COLO829 (cell line): ENCODE data around the gene BMP8A.
"Not testable (repeated sequence)": the region's sequence is repeated elsewhere in the genome, so short reads cannot be mapped to it uniquely, and the experiment has no call there.

Source experiments
- DNase-seq: peaks from one replicate; pipeline ENCODE4 v3.0.0; 2012; ENCODE audit warnings: low spot score

BMP8A gene

DNA sequence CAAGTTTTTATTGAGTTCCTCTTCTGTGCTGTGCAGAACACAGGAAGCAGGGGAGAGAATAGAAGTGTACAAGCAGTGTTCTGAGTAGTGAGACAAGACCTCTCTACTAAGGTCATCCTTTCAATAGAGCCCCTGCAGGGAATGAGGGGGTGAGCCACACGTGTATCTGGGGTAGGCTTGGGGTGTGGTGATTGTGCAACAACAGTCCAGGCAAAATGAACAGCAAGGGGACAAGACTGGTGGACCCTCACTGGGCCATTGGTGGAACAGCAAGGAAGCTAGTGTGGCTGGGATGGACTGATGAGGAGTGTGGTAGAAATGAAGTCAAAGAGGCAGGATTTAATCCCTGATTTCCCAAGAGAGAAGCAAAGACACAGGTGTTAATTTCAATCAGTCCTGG is 8.2 kb upstream of the BMP8A start:
- no peak for DNase-seq

DNA sequence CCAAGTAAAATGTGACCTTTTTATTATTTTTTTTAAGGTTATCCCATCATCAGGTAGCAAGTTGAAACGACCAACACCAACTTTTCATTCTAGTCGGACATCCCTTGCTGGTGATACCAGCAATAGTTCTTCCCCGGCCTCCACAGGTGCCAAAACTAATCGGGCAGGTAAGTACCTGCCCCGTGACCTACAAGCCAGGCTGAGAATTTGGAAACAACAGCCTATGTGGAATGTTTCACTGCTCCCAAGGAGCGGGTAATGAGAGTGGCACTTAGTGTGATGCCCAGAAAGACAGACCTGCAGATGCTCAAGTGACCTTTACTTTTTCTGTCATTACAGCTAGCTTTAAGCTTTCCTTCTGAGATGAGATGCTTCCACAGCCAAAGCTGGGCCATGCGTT is 6.9 kb upstream of the BMP8A start:
- no peak for DNase-seq

GRCh38 chr1:39485046-39485803 is 6.2 kb upstream of the BMP8A start:
- DNase-seq: no peak

GRCh38 chr1:39488012-39488545 is 3.4 kb upstream of the BMP8A start:
- no peak for DNase-seq

DNA sequence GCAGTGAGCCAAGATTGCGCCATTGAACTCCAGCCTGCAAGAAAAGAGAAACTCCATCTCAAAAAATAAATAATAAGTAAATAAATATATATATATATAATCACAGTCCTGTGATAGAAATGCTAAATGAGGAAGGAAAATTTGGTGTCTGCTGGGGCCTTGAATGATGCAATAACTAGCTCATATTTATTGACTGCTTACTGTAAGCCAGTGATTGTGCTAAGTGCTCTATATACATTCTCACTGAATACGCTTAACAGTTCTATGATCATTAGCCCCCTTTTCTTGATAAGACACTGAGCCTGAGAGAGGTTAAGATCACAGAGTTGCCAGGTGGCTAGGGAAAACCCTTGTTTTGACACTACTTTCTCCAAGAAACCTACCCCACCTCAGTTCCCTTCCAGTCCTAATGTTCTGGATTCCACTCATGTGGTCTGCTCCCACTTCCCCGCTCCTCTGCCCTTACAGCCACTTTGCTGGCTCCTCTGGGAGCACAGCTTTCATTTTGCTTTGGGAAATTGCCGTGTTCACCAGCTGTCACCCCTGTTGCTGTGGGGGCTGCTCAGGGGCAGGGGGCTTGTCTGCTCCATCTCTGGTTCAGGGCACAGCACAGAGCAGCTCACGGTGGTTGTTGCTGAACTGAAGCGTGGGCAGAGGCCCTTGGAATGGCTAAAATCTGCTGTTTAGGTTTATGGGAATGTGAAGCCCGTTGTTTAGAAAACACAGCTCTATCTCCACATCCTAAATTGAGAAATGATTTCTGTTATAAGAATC is 2.5 kb upstream of the BMP8A start:
- DNase-seq: no peak

- no peak for DNase-seq
These were observed 1.7 kb upstream of the BMP8A start for GRCh38 chr1:39489567-39490239.

DNA sequence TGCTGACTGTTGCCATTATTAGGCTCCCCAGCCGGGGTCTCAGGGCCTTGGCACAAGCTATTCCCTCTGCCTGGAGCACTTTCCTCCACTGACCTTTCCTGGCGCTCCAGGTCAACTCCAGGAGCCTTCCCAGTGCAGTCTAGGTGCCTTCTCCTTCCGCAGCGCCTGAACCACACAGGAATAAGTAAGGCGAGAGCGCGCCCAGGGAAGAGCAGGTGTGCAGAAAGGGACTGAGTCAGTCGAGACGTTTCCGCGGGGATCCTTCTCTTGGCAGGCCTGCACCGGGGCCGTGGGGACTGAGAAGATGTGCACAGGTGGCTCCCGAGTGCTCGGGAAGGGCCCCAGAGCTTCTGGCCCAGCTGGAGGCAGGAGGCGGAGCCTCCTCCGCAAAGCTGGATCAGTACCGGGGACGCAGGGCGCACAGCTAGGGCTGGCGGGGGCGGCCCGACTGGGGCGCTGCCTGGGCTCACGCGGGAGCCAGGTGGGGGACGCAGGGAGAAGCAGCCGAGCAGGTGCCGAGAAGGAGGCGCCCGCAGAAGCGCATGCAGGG is 765 bp upstream of the BMP8A start:
- no peak for DNase-seq

GRCh38 chr1:39492118-39493042 is 944 bp downstream of the BMP8A start:
- DNase-seq: not testable (repeated sequence)

- DNase-seq: not testable (repeated sequence)
These were observed 1.8 kb downstream of the BMP8A start for GRCh38 chr1:39493043-39493810.

DNA sequence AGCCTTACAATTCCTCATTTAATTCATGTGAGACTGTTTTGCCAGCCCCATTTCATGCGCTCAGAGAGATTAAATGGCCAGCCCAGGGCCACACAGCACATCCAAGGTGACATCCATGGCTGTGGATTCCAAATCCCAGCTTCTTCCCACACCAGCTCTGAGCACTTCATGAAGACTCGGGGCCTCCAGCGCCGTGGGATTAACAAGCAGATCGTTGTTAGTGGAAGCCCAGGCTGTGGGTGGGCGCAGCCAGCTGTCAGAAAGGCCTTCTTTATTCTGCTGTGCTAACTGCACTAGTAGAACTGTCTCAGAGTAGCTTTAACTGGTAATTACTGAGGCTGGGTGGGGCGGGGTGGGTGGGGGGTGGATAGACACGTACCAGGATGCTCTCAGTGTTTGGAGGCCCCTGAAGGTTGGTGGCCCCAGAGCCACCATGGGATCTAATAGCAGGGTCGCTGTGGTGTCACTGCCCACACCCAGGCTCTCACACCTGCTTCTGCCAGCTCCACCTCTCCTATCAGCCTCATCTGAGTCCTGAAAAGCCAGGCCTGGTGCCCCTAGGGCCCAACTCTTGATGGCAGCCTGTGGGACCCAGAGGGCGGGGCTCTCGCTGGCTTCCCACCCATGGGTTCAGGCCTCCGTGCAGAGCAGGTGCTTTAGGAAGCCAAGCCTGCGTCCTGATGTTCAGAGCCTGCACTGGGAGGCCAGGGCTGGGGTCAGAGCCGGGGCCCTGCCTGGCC is 3.4 kb downstream of the BMP8A start:
- peak; percentile 15 for DNase-seq

GRCh38 chr1:39496520-39496919 is 5.1 kb downstream of the BMP8A start:
- DNase-seq: not testable (repeated sequence)

DNA sequence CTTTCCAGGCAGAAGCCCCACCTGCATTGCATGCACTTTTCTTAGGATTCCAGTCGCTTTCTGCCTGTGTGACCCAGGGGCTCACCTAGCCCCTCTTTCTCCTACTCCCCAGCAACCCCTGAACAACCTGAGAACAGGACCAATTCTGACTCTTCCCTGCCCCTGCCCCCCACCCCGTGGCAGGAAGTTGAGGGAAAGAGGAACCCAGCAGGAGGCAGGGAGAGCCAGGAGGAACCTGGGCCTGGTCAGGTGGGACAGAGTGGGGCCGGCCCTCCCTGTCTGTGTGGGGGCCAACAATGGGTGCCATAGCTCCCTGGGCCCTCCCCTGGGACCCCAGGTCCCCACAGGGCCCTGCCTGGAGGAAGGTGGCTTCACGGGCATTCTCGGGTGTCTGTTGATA is 6.1 kb downstream of the BMP8A start:
- DNase-seq: no peak

- DNase-seq: not testable (repeated sequence)
These were observed 6.8 kb downstream of the BMP8A start for GRCh38 chr1:39498096-39498710.

GRCh38 chr1:39498821-39499220 is 7.4 kb downstream of the BMP8A start:
- not testable (repeated sequence) for DNase-seq

DNA sequence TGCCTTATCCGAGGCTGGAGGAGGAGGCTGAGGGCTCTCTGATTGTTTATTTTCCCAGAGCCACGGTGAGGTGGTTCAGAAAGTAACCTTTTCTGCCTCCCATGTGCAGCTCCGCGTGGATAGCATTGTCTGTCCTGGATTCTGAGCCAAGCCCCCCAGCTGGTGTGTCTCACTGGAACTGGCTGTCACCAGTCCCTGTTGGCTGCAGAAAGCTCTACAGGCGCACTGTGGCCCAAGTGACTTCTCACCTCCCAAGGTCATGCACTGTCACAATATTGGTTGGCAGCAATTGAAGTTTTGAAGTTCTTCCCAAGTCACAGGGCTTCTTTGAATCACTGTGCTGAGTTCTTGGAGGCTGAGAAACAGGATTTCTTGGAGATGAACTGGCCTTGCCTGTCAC is 8.2 kb downstream of the BMP8A start:
- DNase-seq: no peak

- no peak for DNase-seq
These were observed 9.5 kb downstream of the BMP8A start for GRCh38 chr1:39500862-39501389.

DNA sequence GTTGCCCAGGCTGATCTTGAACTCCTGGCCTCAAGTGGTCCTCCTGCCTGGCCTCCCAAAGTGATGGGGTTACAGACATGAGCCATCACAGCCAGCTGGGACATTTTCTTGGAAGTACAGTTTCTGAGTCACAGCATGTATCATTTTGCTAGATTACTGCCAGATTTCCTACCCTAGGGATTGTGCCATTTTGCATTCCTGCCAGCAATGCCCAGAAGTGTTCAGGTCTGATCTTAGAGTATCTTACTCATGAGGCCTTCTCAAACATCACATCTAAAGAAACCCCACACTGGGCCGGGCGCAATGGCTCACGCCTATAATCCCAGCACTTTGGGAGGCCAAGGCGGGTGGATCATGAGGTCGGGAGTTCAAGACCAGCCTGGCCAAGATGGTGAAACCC is 10.2 kb downstream of the BMP8A start:
- DNase-seq: no peak

DNA sequence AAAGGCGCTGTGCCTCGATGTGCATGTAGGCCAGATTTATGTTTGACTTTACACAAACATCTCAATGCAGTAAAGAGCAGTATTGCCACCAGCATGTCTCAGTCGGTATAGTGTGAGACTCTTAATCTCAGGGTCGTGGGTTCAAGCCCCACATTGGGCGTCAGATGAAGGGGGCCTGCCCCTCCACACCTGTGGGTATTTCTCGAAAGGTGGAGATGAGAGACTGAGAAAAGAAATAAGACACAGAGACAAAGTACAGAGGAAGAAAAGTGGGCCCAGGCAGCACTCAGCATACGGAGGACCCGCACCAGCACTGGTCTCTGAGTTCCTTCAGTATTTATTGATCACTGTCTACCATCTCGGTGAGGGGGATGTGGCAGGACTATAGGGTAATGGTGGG is 13.0 kb downstream of the BMP8A start:
- DNase-seq: not testable (repeated sequence)

DNA sequence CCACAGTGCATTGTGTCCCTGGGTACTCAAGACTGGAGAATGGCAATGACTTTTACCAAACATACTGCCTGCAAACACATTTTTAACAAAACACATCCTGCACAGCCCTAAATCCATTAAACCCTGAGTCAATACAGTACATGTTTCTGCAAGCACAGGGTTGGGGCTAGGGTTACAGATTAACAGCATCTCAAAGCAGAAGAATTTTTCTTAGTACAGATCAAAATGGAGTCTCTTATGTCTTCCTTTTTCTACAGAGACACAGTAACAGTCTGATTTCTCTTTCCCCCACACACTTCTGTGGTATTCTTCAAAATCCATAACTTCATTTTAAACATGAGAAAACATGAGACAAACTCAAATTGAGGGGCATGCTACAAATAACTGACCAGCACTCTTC is 13.9 kb downstream of the BMP8A start:
- DNase-seq: no peak
